SH-SY5Y (cell line): Measurements from ENCODE around the gene THSD7A.

Source experiments
- GATA2 ChIP-seq: IDR thresholded peaks from 2 replicates; pipeline ENCODE4 v1.6.1; 2011; ENCODE audit warnings: mild to moderate bottlenecking, low read depth, low read length
- GATA3 ChIP-seq: IDR thresholded peaks from 2 replicates; pipeline ENCODE4 v1.6.1; 2011; ENCODE audit warnings: low read depth, mild to moderate bottlenecking, low read length, moderate library complexity

GRCh38 chr7:11327633-11328032, 504.4 kb downstream of the THSD7A start:
- TF ChIP-seq GATA2 (no peak), GATA3 (no peak)
